ENCODE results near the gene AQR. TPM values are rescaled to one million over a fixed set of nuclear protein-coding genes. Genes with fewer than 3 reads are reported as not detected.

Gene AQR
- total RNA-seq, 2 donors from 2014 or later = 12.5 to 14.5 TPM

DNA sequence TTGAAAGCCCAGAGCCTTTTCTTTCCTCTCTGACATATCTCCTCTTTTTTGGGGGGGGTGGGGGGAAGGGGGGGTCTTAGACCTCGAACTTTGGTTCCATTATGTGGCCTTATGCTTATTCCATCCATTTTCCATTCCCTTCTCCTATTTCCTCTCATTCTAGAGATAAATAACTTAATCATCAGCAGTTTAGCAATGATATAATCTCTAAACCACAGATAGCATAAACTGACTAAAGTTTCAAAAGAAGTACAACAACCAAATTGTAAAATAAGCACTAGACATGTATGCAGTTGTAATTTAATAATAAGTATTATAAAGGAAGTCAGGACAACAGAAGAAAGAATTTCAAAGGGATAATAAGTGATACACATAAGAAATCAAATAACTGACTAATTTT lies 64.5 kb downstream of the AQR start:
- TF ChIP-seq, protein P1, sequence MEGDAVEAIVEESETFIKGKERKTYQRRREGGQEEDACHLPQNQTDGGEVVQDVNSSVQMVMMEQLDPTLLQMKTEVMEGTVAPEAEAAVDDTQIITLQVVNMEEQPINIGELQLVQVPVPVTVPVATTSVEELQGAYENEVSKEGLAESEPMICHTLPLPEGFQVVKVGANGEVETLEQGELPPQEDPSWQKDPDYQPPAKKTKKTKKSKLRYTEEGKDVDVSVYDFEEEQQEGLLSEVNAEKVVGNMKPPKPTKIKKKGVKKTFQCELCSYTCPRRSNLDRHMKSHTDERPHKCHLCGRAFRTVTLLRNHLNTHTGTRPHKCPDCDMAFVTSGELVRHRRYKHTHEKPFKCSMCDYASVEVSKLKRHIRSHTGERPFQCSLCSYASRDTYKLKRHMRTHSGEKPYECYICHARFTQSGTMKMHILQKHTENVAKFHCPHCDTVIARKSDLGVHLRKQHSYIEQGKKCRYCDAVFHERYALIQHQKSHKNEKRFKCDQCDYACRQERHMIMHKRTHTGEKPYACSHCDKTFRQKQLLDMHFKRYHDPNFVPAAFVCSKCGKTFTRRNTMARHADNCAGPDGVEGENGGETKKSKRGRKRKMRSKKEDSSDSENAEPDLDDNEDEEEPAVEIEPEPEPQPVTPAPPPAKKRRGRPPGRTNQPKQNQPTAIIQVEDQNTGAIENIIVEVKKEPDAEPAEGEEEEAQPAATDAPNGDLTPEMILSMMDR (IDR thresholded peaks at IDR 0.05) = no peak
- DNase-seq (ENCODE audit: low spot score) = no peak
- H3K36me3 ChIP-seq = peaks cover 12% of the 10 kb centered on the region
- no peaks in the 10 kb centered on the region for H3K9me3 ChIP-seq
- no peak overlapping the region for H3K27ac ChIP-seq
- H3K4me1 ChIP-seq = no peaks in the 10 kb centered on the region
- H3K27me3 ChIP-seq = no peaks in the 10 kb centered on the region
- no peak overlapping the region for H3K4me3 ChIP-seq

DNA sequence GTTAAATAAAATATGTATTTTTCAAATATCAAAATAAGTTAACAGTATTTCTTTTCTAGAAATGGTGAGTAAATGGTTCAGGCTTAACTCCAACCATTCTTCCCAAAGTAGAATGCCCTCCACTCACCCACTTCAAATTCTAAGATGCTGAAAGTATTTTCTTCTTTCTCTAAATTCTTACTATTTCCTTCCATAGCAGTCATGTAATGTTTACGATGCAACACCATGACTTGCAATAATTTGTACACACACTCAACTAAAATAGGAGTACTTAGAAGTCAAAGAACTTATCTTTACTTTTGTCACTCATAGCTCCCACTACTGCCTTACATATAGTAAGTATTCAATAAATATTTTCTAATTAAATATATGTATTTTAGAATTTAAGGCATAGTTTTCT lies 65.0 kb downstream of the AQR start:
- Histone ChIP-seq H3K4me1 (no peaks in the 10 kb centered on the region), H3K9me3 (no peaks in the 10 kb centered on the region), H3K27me3 (no peaks in the 10 kb centered on the region), H3K36me3 (peaks cover 12% of the 10 kb centered on the region), H3K4me3 (no peak overlapping the region), H3K27ac (no peak overlapping the region)
- no peak for DNase-seq (ENCODE audit: low spot score)
- TF ChIP-seq, protein P1 (IDR thresholded peaks at IDR 0.05) = no peak

- H3K27me3 ChIP-seq = no peaks in the 10 kb centered on the region
- no peak for DNase-seq (ENCODE audit: low spot score)
- H3K36me3 ChIP-seq = peaks cover 12% of the 10 kb centered on the region
- H3K9me3 ChIP-seq = no peaks in the 10 kb centered on the region
- TF ChIP-seq, protein P1 (IDR thresholded peaks at IDR 0.05) = no peak
- H3K4me1 ChIP-seq = no peaks in the 10 kb centered on the region
- H3K27ac ChIP-seq = peak overlapping the region; percentile 57 to 79
- H3K4me3 ChIP-seq = no peak overlapping the region
Measured at GRCh38 chr15:34900748-34901147, 68.8 kb downstream of the AQR start.

DNA sequence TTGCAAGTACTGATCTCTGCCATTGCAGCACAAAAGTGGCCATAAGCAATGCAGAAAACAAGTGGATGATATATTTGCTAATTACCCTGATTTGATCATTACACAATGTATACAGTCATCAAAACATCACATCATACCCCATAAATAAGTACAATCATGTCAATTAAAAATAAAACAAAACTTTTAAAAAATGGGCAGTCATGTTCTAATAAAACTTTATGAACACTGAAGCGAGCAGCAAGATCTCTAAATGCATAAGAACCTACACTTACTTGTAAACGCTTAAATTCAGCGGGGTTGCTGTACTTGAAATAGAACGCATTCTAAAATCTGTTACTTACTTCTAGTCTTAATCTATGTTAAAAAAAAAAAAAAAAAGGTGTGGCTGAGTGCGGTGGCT lies 73.4 kb downstream of the AQR start:
- Histone ChIP-seq H3K27ac (no peak overlapping the region), H3K4me1 (no peaks in the 10 kb centered on the region), H3K4me3 (no peak overlapping the region), H3K36me3 (peaks cover 40% of the 10 kb centered on the region), H3K27me3 (no peaks in the 10 kb centered on the region), H3K9me3 (peaks cover 0 to 18% of the 10 kb centered on the region in 2 donors)
- TF ChIP-seq, protein P1 (IDR thresholded peaks at IDR 0.05) = no peak
- DNase-seq (ENCODE audit: low spot score) = no peak

- Histone ChIP-seq H3K36me3 (peaks cover 51% of the 10 kb centered on the region), H3K9me3 (peaks cover 0 to 18% of the 10 kb centered on the region in 2 donors)
Measured at GRCh38 chr15:34893967-34894366, 75.6 kb downstream of the AQR start.

More at GRCh38 chr15:34893967-34894366, 75.6 kb downstream of the AQR start:
- TF ChIP-seq, protein P1 (IDR thresholded peaks at IDR 0.05) = no peak
- H3K27me3 ChIP-seq = no peaks in the 10 kb centered on the region
- no peak for DNase-seq (ENCODE audit: low spot score)
- H3K4me1 ChIP-seq = no peaks in the 10 kb centered on the region
- H3K27ac ChIP-seq = no peak overlapping the region
- no peak overlapping the region for H3K4me3 ChIP-seq
